ENCODE results near the gene OR52N2.

GRCh38 chr11:5851002-5851401 is 42.3 kb downstream of the OR52N2 start:
- TF ChIP-seq CTCF (IDR thresholded peaks at IDR 0.05; ENCODE audit: low read length) (no peak), EZH2 (IDR thresholded peaks at IDR 0.05; ENCODE audit: borderline replicate concordance, low read length) (no peak)

Measured in OCI-LY1 (cell line).